Measurements from ENCODE around the gene CATSPER3.
A peak's percentile ranks its signal among the peaks of the same experiment; 100 is the strongest.

CATSPER3 gene

DNA sequence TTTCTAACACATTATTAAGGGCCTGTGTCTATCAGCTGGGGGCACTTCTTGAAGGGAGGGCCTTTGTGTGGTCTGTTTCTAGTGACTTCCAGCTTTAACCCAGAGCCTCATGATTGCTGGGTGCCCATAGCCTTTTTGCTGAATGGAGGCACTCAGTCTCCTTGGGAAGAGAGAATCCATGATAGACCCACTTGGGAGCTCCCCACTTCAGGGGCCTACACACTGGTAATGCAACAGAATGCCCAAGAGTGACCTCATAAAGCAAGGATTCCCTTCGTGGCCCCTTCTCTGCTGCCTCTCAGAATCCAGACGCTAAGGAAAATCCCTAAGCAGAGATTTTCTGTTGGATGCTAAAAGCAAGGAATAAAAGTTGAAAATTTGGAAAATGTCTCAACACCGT is at the start of gene CATSPER3:
Gene CATSPER3 (plus strand): TSS at position 301 of the 400 bp plus-strand sequence. CDS start 85 bp downstream, at position 386.
- DNase-seq: no peak

DNA sequence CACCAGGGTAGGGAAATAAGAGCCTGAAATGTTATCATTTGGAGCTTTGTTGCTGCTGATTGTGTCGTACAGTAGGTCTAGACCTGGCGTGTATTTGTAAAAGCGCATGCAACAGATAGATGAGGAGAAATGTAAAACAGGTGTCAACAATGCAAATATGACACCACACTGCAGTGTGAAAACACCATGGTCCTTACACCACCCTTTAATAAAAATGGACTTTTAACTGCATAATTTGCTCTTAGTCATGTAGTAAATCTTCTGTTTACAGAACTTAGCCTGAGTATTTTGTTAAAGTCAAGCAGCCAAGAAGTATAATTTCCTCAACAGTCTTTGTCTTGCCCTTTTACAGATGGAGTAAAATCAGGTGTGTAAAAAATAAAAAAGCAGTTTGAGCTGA is 48.8 kb upstream of the CATSPER3 start:
- no peak for DNase-seq

GRCh38 chr5:134920848-134921575 is 46.7 kb upstream of the CATSPER3 start:
- DNase-seq: peak; percentile 59

DNA sequence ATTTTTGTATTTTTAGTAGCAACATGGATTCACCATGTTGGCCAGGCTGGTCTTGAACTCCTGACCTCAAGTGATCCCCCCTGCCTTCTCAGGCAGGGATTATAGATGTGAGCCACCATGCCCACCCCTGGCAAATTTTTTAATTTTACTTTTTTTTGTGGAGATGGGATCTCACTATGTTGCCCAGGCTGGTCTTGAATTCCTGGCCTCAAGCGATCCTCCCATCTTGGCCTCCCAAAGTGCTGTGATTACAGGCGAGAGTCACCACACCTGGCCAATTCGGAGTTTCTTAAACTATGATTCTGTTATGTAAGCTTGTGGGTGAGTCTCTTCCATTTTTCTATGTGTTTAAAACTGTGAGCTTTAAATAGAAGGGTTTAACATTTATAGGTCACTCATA is 35.2 kb upstream of the CATSPER3 start:
- DNase-seq: no peak

DNA sequence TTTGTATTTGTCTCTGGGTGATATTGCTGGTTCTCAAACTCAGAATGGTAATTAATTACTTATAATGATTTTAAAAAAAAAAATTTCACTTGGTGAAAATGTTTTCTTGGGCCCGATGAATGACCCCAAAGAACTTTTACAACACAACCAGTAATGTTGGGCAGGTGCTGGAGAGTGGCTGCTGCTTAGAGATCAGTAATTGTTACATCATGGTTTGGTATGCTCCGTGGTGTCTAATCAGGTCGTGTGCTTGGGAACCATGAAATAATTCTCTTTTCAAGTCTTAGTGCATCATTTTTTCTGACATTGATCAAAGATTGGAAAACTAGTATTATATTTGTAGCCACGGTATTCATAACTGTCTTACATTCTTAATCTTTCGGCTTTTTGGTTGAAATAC is 33.5 kb upstream of the CATSPER3 start:
- no peak for DNase-seq

DNA sequence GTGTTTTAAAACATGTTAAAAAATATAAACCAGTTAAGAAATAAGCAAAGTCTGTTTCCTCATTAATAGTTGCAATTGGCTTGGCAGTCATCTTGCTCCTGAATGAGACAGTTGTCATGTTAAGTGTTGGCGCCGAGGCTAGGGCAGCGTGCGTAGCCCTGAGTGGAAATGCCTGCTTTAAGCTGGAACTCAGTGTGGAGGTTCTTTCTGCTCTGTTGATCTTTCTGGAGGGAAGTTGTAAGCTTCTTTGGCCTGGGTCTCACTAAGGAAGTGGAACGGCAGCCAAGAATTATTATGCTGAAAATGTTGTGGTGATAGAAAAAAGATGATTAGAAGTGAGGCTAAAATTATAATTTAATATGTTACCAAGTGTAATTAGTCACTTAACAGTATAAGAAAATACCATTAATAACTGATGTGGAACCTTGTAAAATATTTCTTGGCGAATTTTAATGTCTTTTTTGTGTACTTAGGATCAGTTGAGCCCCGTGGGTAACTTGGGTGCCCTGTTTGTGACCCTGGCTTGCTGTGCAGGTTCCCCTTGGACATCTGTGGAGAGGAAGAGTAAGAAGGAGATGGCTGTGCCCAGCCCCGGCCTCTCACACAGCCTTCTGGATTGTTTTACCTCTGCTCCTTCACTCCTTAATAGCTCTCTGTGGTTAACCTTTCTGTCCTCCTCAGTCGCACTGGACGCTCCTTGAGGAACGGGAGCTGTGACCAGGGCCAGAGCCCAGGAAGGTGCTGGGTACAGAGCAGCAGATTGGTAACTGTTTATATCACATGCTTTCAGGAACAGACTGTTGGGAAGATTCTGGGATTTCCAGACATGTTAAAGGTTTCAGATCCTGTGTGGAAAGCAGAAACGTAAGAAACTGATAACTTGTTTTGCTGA is 31.8 kb upstream of the CATSPER3 start:
- no peak for DNase-seq

GRCh38 chr5:134937526-134937925 is 30.2 kb upstream of the CATSPER3 start:
- no peak for DNase-seq

GRCh38 chr5:134938030-134938429 is 29.7 kb upstream of the CATSPER3 start:
- no peak for DNase-seq

DNA sequence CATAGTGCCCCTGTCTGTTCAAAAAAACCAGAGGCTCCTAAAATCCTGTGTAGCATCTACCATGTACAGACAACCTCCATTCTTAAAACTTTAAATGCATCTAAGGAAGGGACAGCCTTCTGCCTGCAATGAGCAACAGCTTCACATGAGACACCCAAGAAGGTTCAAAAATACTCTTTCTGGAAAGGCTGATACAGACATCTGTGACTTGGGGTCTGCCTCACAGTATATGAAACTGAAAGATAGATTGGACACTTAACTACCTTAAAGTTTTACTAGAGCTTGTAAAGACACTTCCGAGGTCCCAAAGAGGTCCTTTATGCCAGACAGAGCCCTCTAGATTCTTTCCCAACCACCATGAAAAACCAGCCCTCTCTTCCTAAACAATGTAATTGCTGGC is 28.2 kb upstream of the CATSPER3 start:
- DNase-seq: no peak

- DNase-seq: no peak
Measured at GRCh38 chr5:134943547-134943946, 24.2 kb upstream of the CATSPER3 start.

- DNase-seq: no peak
Measured at GRCh38 chr5:134944630-134945029, 23.1 kb upstream of the CATSPER3 start.

GRCh38 chr5:134945041-134945440 is 22.7 kb upstream of the CATSPER3 start:
- no peak for DNase-seq

- DNase-seq: no peak
Measured at GRCh38 chr5:134948911-134949310, 18.8 kb upstream of the CATSPER3 start.

DNA sequence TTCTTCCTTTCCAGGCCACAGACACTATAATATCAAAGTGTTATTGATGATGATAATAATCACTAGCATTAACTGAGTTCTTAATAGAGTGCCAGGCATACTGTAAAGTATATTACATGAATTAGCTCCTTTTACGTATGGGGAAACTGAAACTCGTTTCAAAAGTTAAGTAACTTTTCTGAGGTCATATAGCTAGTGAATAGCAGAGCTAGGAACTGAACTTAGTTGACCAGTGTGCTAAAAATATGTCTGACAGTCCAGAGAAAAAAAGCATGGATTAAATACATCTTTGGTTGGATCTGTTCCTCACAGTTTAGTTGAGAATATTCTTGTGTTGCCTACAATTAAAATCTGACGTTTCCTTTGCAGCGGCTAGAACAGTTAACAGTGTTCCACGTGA is 18.4 kb upstream of the CATSPER3 start:
- no peak for DNase-seq

DNA sequence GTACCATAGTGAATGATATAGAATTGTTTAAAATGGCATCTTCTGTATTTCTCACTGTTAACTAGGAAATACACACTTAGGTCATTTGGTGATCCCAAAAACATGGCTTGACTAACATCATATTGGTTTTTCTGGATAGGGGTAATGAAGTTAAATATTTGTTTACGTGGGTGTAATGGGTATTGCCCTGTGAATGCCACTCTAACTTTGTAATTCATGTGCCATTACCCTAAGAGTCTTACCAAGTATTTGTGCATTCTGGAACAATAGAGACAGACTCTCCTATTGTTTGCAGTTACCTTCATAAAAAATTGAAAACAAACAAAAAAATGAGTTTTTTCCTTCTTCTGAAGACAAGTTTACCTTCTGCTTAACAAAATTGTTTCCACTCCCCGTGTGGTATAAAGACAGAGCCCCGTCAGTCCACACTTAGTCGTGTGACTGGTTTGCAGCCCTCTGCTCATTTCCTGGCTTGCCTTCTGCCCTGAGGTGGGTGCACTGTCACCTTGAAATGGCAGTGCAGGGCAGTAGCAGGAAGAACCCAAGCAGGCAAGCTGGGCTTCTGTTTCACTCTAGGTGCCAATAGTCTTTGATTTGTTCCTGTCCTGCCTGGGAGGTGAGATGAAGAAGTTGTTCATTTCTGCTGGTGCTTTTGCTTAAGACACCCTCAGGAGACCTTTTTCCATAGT is 9.6 kb upstream of the CATSPER3 start:
- no peak for DNase-seq

DNA sequence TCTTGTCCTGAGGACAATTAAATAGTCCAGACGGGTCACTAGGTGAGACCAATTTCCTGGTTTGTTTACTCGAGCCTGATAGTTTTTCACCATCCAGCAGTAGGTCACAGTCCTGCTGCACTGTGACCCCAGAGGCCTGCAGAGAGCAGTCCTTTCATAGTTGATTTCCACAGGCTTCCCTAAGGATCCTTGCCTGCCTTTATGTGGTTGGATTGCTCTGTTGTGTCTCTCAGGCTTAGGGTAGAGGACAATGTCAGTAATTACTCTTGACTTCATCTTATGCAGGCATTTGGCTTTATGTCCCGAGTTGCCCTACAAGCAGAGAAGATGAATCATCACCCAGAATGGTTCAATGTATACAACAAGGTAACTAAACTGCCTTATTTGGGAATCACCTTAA is 9.0 kb upstream of the CATSPER3 start:
- DNase-seq: no peak

- no peak for DNase-seq
Measured at GRCh38 chr5:134963098-134963497, 4.6 kb upstream of the CATSPER3 start.

DNA sequence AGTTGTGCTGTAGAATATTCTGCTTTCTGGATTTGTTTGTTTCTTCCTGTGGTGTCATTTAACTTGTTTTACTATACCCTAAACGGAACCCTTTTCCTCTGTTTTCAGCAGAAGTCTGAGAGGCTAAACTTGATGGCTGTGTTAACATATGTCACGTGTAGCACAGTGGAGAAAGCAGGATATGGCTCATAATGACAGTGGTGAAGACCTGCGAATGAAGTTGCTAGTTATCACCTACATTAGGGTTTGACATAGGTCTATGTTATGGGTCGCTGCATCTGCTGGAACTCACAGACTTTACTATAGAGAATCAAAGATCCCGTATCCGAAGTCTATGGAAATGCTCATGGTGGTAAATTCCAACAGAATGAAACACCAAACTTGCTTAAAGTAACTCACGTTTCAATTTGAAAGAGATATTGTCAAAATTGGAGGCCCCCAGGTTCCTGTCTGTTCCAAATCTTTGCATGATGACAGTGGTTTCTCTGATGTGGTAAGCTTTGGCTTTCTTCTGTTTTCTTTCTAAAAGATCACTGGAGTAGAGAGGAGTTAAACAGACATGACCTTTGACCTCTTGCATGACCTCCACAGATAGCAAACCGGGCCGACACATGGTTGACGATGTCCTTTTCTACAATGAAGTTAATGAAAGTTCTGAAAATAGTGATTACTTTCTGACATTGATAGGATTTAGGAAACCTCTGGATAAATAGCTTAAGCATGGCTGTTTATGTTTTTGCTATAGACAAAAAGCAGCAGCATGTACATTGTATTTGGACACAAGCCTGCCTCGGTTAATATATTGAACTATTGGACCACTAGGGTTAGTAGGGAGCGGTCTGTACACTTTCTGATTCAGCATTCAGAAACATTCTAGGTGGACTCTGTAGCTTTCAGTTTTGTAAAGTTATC is 3.1 kb upstream of the CATSPER3 start:
- no peak for DNase-seq

DNA sequence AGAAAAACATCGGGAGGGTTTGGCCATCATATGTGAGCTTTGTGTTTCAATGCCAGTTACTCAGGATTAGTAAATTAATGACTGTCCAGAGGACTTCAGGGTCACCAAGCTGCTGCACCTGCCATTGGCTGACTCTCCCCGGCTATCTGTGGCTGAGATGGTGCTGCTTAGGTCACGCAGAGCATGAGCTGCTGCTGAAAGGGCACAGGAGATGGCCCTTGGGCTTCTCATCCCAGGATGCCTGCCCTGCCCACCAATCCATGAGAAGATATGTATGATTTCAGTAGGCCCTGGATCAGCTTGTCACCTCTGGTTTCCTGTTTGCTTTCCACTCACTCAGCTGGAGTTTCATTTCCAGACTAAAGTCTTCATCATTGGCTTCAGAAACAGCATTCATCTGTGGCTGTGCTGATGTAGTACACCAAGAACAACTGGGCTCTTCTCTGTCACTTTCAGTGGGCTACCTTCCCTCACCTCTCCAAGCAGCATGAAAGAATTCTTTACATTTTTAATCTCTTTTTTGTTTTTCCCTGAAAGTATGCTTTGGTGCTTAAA is 2.4 kb upstream of the CATSPER3 start:
- DNase-seq: no peak

- DNase-seq: peak; percentile 58
Measured at GRCh38 chr5:134968055-134968454, 348 bp downstream of the CATSPER3 start.

DNA sequence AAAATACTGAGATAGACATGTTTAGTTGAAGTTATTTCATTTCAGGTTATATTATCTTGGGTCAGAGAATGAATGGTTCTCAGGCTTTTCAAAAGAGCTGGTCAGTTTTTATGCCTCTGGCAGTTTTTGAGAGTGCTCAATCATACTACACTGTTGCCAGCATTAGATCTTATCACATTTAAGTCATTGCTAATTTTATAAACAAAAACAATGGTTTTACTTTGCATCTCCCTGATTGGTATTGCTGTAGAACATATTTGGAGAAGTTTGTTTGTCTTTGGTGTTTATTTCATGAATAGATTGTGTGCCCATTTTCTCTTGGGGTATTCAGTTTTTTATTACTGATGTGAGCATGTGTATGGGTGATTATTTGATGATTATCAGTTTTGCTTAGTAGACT is 1.5 kb downstream of the CATSPER3 start:
- no peak for DNase-seq

DNA sequence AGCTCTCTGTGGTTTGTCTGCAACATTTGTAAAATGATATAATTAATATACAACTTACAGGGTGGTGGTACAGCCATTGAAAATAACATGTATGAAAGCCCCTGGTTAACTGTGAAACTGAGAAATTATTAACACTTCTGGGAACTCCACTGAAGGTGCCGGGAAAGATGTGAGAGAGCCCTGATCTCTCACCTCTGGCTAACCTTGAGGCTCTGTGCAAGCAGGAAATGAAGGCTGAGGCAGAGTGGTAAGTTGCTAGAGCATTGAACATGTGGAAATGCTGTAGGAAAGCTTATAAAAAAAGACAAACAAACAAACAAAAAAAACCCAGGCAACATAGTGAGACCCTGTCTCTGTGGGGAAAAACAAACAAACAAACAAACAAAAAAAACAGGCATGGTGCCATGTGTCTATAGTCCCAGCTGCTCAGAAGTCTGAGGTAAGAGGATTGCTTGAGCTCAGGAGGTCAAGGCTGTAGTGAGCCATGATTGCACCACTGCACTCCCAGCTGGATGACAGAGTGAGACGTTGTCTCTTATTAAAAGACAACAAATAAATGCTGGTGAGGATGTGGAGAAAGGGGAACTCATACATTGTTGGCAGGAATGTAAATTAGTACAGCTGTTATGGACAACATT is 7.5 kb downstream of the CATSPER3 start:
- no peak for DNase-seq
